ENCODE measurements around the gene PTPRN2. TPM values are rescaled to one million over a fixed set of nuclear protein-coding genes. Genes with fewer than 3 reads are reported as not detected.

Gene PTPRN2
- total and polyA plus RNA-seq, 2 of the 8 experiments (the other 6 are each of a cell fraction or from before 2014, with no cell fraction given), result 2.6 to 4.5 TPM

- Histone ChIP-seq H3K36me3 (ENCODE audit: control insufficient read depth in 2 of 4, insufficient read depth in 4 of 4, low read length in 3 of 4) (no peaks in the 10 kb centered on the region), H3K23me2 (ENCODE audit: low read depth, low read length) (no peaks in the 10 kb centered on the region), H2BK120ac (replicated peaks; ENCODE audit: low read depth, low read length) (no peak overlapping the region), H3K27me3 (replicated peaks in 1 of 4; ENCODE audit: control insufficient read depth in 3 of 4, extremely low read depth in 1 of 4, insufficient read depth in 3 of 4, low read length in 3 of 4) (peaks cover 0 to 4% (median 0%) of the 10 kb centered on the region in 4 experiments; a peak in 4 of 7 replicates), H3K14ac (ENCODE audit: insufficient read length) (no peak overlapping the region), H2BK15ac (ENCODE audit: low read length) (no peak overlapping the region), H3K4me3 (ENCODE audit: extremely low read depth in 1 of 4, insufficient read depth in 2 of 4, low read depth in 3 of 4, low read length in 4 of 4) (no peak overlapping the region), H3K27ac (ENCODE audit: low read depth, low read length) (no peak overlapping the region), H2AFZ (ENCODE audit: low read length) (no peak overlapping the region), H3K4me1 (replicated peaks in 1 of 4; ENCODE audit: control insufficient read depth in 3 of 4, insufficient read depth in 4 of 4, low read length in 3 of 4) (no peaks in the 10 kb centered on the region), H4K8ac (ENCODE audit: extremely low read depth, insufficient read depth, low read length) (no peak overlapping the region; the same call in 1 of the 2 replicates), H3K79me2 (ENCODE audit: control insufficient read depth in 1 of 2, insufficient read depth in 2 of 2, low read length in 2 of 2) (no peaks in the 10 kb centered on the region), H3K4me2 (ENCODE audit: insufficient read depth in 1 of 2, low read depth in 2 of 2, low read length in 2 of 2) (no peak overlapping the region), H2BK12ac (ENCODE audit: low read depth, low read length) (no peak overlapping the region), H4K20me1 (replicated peaks in 1 of 2; ENCODE audit: control insufficient read depth in 1 of 2, insufficient read depth in 2 of 2, low read length in 2 of 2) (no peaks in the 10 kb centered on the region), H3K56ac (replicated peaks; ENCODE audit: insufficient read length, low read depth, low read length) (no peak overlapping the region), H2BK5ac (ENCODE audit: low read depth, low read length) (no peak overlapping the region), H4K5ac (ENCODE audit: insufficient read length, low read depth, low read length) (no peak overlapping the region), H3K18ac (ENCODE audit: extremely low read depth, low read length) (no peak overlapping the region), H3K9ac (replicated peaks in 1 of 4; ENCODE audit: extremely low read depth in 1 of 4, low read depth in 3 of 4, low read length in 3 of 4) (no peak overlapping the region), H2AK5ac (ENCODE audit: low read depth, low read length) (no peak overlapping the region), H2BK20ac (ENCODE audit: low read length) (no peak overlapping the region), H3K9me3 (ENCODE audit: insufficient read depth in 2 of 2, low read depth in 1 of 2, low read length in 1 of 2) (no peaks in the 10 kb centered on the region), H3K79me1 (ENCODE audit: low read depth, low read length) (no peaks in the 10 kb centered on the region), H3K23ac (ENCODE audit: insufficient read length) (no peak overlapping the region), H3K4ac (replicated peaks; ENCODE audit: insufficient read length, low read depth, low read length) (no peak overlapping the region), H4K91ac (replicated peaks; ENCODE audit: insufficient read length, low read length) (no peak overlapping the region)
- CTCF ChIA-PET (ENCODE audit: partially characterized antibody), result no interaction called here
- TF ChIP-seq SRF (IDR thresholded peaks at IDR 0.05; ENCODE audit: low read depth, low read length) (no peak), PHF8 (conservative IDR thresholded peaks at IDR 0.05; ENCODE audit: low read depth, low read length) (no peak), RBBP5 (IDR thresholded peaks at IDR 0.05; ENCODE audit: borderline replicate concordance, low read depth, low read length) (no peak), KDM5A (IDR thresholded peaks at IDR 0.05; ENCODE audit: low read length) (no peak), TCF12 (IDR thresholded peaks at IDR 0.05; ENCODE audit: low read depth, low read length) (no peak), EGR1 (IDR thresholded peaks at IDR 0.05; ENCODE audit: borderline replicate concordance, low read depth, low read length) (no peak), CREB1 (IDR thresholded peaks at IDR 0.05) (no peak), JUND (IDR thresholded peaks at IDR 0.05; ENCODE audit: low read length) (no peak), NANOG (IDR thresholded peaks at IDR 0.05; ENCODE audit: insufficient read depth, low read depth, low read length, poor library complexity, severe bottlenecking) (no peak), CBX5 (IDR thresholded peaks at IDR 0.05; ENCODE audit: low read depth, low read length) (no peak)
- POLR2A ChIA-PET (ENCODE audit: partially characterized antibody), result no interaction called here
- WGBS, 2 experiments (ENCODE audit: extremely low coverage in 1 of 2, insufficient coverage in 1 of 2, insufficient read length in 1 of 2, insufficient replicate concordance in 2 of 2, low coverage in 1 of 2, low lambda C conversion rate in 2 of 2, missing lambda C conversion rate in 1 of 2), result 90% methylated on average over 24 of the region's 24 CpGs; no CpG with 5 or more reads in 1 of the 2 experiments
- FAIRE-seq (no peak), DNase-seq (ENCODE audit: low read depth in 1 of 2, low spot score in 2 of 2) (no peak)
Measured at GRCh38 chr7:157574120-157574825, 1013.4 kb downstream of the PTPRN2 start.

All from H1 (cell line).